Panc1 (cell line): ENCODE data around the gene ZDHHC4.

Source experiments
- POLR2AphosphoS5 ChIP-seq: IDR thresholded peaks from 2 replicates; pipeline ENCODE4 v1.6.1; 2012; ENCODE audit warnings: mild to moderate bottlenecking, low read depth, low read length, moderate library complexity
- SIN3A ChIP-seq: IDR thresholded peaks from 2 replicates; pipeline ENCODE4 v1.6.1; 2012; ENCODE audit warnings: low read depth, mild to moderate bottlenecking, low read length, moderate library complexity, borderline replicate concordance; ENCODE audit not compliant: insufficient read depth
- TF ChIP-seq, protein P1 (sequence below): fragments of 450-650 bp; IDR thresholded peaks from 2 replicates; pipeline ENCODE4 v1.5.1; 2017; ENCODE audit warnings: mild to moderate bottlenecking

DNA sequence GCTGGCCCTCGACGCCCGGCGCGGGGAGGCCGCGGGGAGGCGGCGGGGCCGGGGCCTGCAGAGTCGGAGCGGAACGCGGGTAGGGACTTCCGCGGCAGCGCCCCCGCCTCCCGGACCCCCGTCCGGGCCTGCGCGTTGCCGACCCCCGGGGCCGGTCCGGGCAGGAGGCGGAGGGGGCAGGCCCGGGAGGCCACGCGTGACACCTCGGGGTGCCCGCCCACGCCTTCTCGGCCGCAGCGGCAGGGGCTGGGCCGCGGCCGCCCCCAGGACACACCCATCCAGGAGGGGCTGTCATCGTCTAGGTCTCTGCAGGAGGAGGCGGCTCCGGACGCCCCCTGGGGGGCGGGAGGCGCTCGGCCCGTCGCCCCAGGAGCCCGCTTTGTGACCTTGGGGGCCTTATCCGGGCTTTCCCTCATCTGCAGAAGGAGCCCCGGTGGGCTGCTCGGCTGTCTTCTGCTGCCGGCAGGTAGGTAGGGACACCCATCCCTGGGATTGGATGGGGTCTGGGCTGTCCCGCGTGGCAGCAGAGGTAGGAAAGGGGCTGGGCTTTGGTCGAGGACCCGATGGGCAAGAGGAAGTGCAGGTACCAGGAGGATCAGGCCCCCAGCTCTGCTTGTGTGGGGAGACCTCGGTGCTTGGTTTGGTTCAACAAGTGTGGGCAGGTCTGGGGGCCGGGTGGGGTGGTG, 60.4 kb downstream of the ZDHHC4 start:
- TF ChIP-seq, protein P1, sequence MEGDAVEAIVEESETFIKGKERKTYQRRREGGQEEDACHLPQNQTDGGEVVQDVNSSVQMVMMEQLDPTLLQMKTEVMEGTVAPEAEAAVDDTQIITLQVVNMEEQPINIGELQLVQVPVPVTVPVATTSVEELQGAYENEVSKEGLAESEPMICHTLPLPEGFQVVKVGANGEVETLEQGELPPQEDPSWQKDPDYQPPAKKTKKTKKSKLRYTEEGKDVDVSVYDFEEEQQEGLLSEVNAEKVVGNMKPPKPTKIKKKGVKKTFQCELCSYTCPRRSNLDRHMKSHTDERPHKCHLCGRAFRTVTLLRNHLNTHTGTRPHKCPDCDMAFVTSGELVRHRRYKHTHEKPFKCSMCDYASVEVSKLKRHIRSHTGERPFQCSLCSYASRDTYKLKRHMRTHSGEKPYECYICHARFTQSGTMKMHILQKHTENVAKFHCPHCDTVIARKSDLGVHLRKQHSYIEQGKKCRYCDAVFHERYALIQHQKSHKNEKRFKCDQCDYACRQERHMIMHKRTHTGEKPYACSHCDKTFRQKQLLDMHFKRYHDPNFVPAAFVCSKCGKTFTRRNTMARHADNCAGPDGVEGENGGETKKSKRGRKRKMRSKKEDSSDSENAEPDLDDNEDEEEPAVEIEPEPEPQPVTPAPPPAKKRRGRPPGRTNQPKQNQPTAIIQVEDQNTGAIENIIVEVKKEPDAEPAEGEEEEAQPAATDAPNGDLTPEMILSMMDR: no peak
- TF ChIP-seq SIN3A: 0 out of 2 replicates have a peak, but pooled peaks have one; percentile 42
- TF ChIP-seq POLR2AphosphoS5: no peak
